H9 (cell line): Measurements from ENCODE around the gene TRIM54. TPM values are rescaled to one million over a fixed set of nuclear protein-coding genes. Genes with fewer than 3 reads are reported as not detected.

Source experiments
- DNase-seq: peaks from one replicate; pipeline ENCODE4 v3.0.0-alpha.2; 2017
- H2AFZ ChIP-seq: one replicate; pipeline ENCODE4 v1.6.1; 2013; ENCODE audit warnings: mild to moderate bottlenecking, low read length, control low read depth, moderate library complexity
- H2AK5ac ChIP-seq: 2 replicates; pipeline ENCODE4 v1.6.1; 2013; ENCODE audit warnings: low read length, control low read depth, mixed read lengths; ENCODE audit not compliant: insufficient read length
- H2BK120ac ChIP-seq: one replicate; pipeline ENCODE4 v1.6.1; 2013; ENCODE audit warnings: low read depth, mild to moderate bottlenecking, low read length, control low read depth, inconsistent platforms; ENCODE audit not compliant: poor library complexity, severe bottlenecking
- H2BK12ac ChIP-seq: 2 replicates; pipeline ENCODE4 v1.6.1; 2013; ENCODE audit warnings: low read length, control low read depth, mixed read lengths, low read depth; ENCODE audit not compliant: insufficient read length
- H2BK15ac ChIP-seq: 2 replicates; pipeline ENCODE4 v1.6.1; 2013; ENCODE audit warnings: low read depth, low read length, control low read depth
- H2BK20ac ChIP-seq: one replicate; pipeline ENCODE4 v1.6.1; 2013; ENCODE audit warnings: low read depth, mild to moderate bottlenecking, low read length, control low read depth, inconsistent platforms; ENCODE audit not compliant: poor library complexity, severe bottlenecking
- H2BK5ac ChIP-seq: 2 replicates; pipeline ENCODE4 v1.6.1; 2013; ENCODE audit warnings: low read length, control low read depth, mixed read lengths; ENCODE audit not compliant: insufficient read length
- H3K14ac ChIP-seq: 2 replicates; pipeline ENCODE4 v1.6.1; 2013; ENCODE audit warnings: low read length, control low read depth; ENCODE audit not compliant: insufficient read depth
- H3K18ac ChIP-seq: 2 replicates; pipeline ENCODE4 v1.6.1; 2013; ENCODE audit warnings: low read depth, mild to moderate bottlenecking, mixed read lengths, low read length, control low read depth; ENCODE audit not compliant: insufficient read length
- H3K23ac ChIP-seq: 2 replicates; pipeline ENCODE4 v1.6.1; 2013; ENCODE audit warnings: low read length, control low read depth, mixed read lengths, low read depth; ENCODE audit not compliant: insufficient read length
- H3K23me2 ChIP-seq: 2 replicates; pipeline ENCODE4 v1.6.1; 2013; ENCODE audit warnings: low read depth, mild to moderate bottlenecking, mixed read lengths, low read length, control low read depth; ENCODE audit not compliant: insufficient read length, poor library complexity, severe bottlenecking
- H3K27ac ChIP-seq: 2 replicates; pipeline ENCODE4 v1.5.1; 2013; ENCODE audit warnings: low read length, control low read depth, mixed read lengths, low read depth; ENCODE audit not compliant: insufficient read length
- H3K27me3 ChIP-seq: 2 replicates; pipeline ENCODE4 v1.6.1; 2013; ENCODE audit warnings: low read length, control low read depth, inconsistent platforms; ENCODE audit not compliant: insufficient read depth
- H3K4ac ChIP-seq: 2 replicates; pipeline ENCODE4 v1.6.1; 2013; ENCODE audit warnings: low read depth, mild to moderate bottlenecking, control low read depth, inconsistent platforms, low read length, moderate library complexity
- H3K4me1 ChIP-seq: 2 replicates; pipeline ENCODE4 v1.6.1; 2013; ENCODE audit warnings: low read length, control low read depth, inconsistent platforms; ENCODE audit not compliant: insufficient read depth
- H3K4me2 ChIP-seq: 2 replicates; pipeline ENCODE4 v1.6.1; 2013; ENCODE audit warnings: low read length, control low read depth, mixed read lengths; ENCODE audit not compliant: insufficient read length, insufficient read depth
- H3K56ac ChIP-seq: 2 replicates; pipeline ENCODE4 v1.6.1; 2013; ENCODE audit warnings: low read depth, mild to moderate bottlenecking, mixed read lengths, low read length, control low read depth; ENCODE audit not compliant: insufficient read length
- H3K79me1 ChIP-seq: 2 replicates; pipeline ENCODE4 v1.6.1; 2013; ENCODE audit warnings: low read depth, mild to moderate bottlenecking, moderate library complexity, low read length, control low read depth, inconsistent platforms; ENCODE audit not compliant: insufficient read depth, poor library complexity, severe bottlenecking
- H3K79me2 ChIP-seq: 2 replicates; pipeline ENCODE4 v1.6.1; 2013; ENCODE audit warnings: low read length, control low read depth, inconsistent platforms; ENCODE audit not compliant: insufficient read depth
- H3K9ac ChIP-seq: 2 replicates; pipeline ENCODE4 v1.6.1; 2013; ENCODE audit warnings: low read length, control low read depth, mixed read lengths; ENCODE audit not compliant: insufficient read length; ENCODE audit errors: extremely low read depth
- H3K9me3 ChIP-seq: one replicate; pipeline ENCODE4 v1.6.1; 2013; ENCODE audit warnings: low read depth, low read length, inconsistent platforms; ENCODE audit not compliant: control insufficient read depth
- H3T11ph ChIP-seq: one replicate; pipeline ENCODE4 v1.6.1; 2013; ENCODE audit warnings: mild to moderate bottlenecking, low read length, control low read depth, inconsistent platforms
- H4K20me1 ChIP-seq: one replicate; pipeline ENCODE4 v1.6.1; 2013; ENCODE audit not compliant: control insufficient read depth, insufficient read length, insufficient read depth
- H4K5ac ChIP-seq: 2 replicates; pipeline ENCODE4 v1.6.1; 2013; ENCODE audit warnings: low read depth, mild to moderate bottlenecking, mixed read lengths, low read length, control low read depth; ENCODE audit not compliant: insufficient read length
- H4K8ac ChIP-seq: replicated peaks from 2 replicates; pipeline ENCODE4 v1.6.1; 2013; ENCODE audit warnings: low read length, control low read depth, mixed read lengths, low read depth; ENCODE audit not compliant: insufficient read length
- H4K91ac ChIP-seq: 2 replicates; pipeline ENCODE4 v1.6.1; 2013; ENCODE audit warnings: low read depth, mild to moderate bottlenecking, moderate library complexity, mixed read lengths, low read length, control low read depth; ENCODE audit not compliant: insufficient read length
- H3K27ac Mint-ChIP-seq, 3 experiments: 2 replicates in 2 of 3; 3 replicates in 1 of 3; pipeline ENCODE4 v1.8.0; 2020 to 2021; ENCODE audit warnings: mixed read lengths in 3 of 3, mild to moderate bottlenecking in 1 of 3, moderate library complexity in 1 of 3
- H3K27me3 Mint-ChIP-seq: 2 replicates; pipeline ENCODE4 v1.8.0; 2021; ENCODE audit warnings: low read depth, mild to moderate bottlenecking, moderate library complexity, mixed read lengths
- H3K36me3 Mint-ChIP-seq, 3 experiments: 2 replicates in 2 of 3; 3 replicates in 1 of 3; pipeline ENCODE4 v1.8.0; 2020 to 2021; ENCODE audit warnings: low read depth in 3 of 3, mixed read lengths in 3 of 3; ENCODE audit not compliant: insufficient read depth in 1 of 3
- H3K4me1 Mint-ChIP-seq, 2 experiments: 2 replicates each; pipeline ENCODE4 v1.8.0; 2020; ENCODE audit warnings: mixed read lengths in 2 of 2
- H3K4me3 Mint-ChIP-seq, 2 experiments: 2 replicates in 1 of 2; 3 replicates in 1 of 2; pipeline ENCODE4 v1.8.0; 2020 to 2021; ENCODE audit warnings: mild to moderate bottlenecking in 2 of 2, mixed read lengths in 2 of 2, moderate library complexity in 1 of 2
- H3K9me3 Mint-ChIP-seq, 2 experiments: 2 replicates in 1 of 2; 3 replicates in 1 of 2; pipeline ENCODE4 v1.8.0; 2020; ENCODE audit warnings: mild to moderate bottlenecking in 2 of 2, mixed read lengths in 2 of 2, moderate library complexity in 1 of 2
- CTCF ChIP-seq: fragments of 200-600 bp; sonication (generic); conservative IDR thresholded peaks from 3 replicates; pipeline ENCODE4 v1.8.0; 2021; ENCODE audit warnings: antibody characterized with exemption, mild to moderate bottlenecking
- WGBS: extraction: QIAGEN DNeasy Blood & Tissue Kit; methylation state at CpG from one replicate; pipeline ENCODE4 v1.1.7; 2013; ENCODE audit warnings: missing lambda C conversion rate, low lambda C conversion rate, mixed read lengths; ENCODE audit not compliant: insufficient read length; ENCODE audit errors: extremely low coverage; 5-methylcytosine and 5-hydroxymethylcytosine counted together
- total RNA-seq: library from RNA; stranded (reverse); gene quantifications from 2 replicates; pipeline ENCODE4 v1.2.1, GENCODE V29; 2021

The TRIM54 gene
- total RNA-seq, 1 experiment from 2014 or later, result 5.0 TPM

- no peak overlapping the region for H3K23ac ChIP-seq
- H2BK120ac ChIP-seq, result no peak overlapping the region
- H3K14ac ChIP-seq, result peak overlapping the region; percentile 71
- H2BK20ac ChIP-seq, result no peak overlapping the region
- peaks cover 58 to 65% of the 10 kb centered on the region in 2 experiments for H3K4me1 Mint-ChIP-seq
- H2BK15ac ChIP-seq, result no peak overlapping the region
- H3K4me1 ChIP-seq, result peaks cover 13% of the 10 kb centered on the region; the same call in 1 of the 2 replicates
- no peak overlapping the region for H2BK12ac ChIP-seq
- peak overlapping the region in 2 of 3 experiments; percentile 28 to 66; a peak in 1 of 7 replicates for H3K27ac Mint-ChIP-seq
- no peak overlapping the region for H3K9ac ChIP-seq
- peak overlapping the region; percentile 18 for H4K5ac ChIP-seq
- H3K23me2 ChIP-seq, result peaks cover 6% of the 10 kb centered on the region
- no peak overlapping the region for H3T11ph ChIP-seq
- no peaks in the 10 kb centered on the region for H3K27me3 ChIP-seq
- no peaks in the 10 kb centered on the region for H4K20me1 ChIP-seq
- no CpG with 5 or more reads among the region's 5 CpGs for WGBS
- peak overlapping the region; percentile 54 to 71 for H3K4me3 Mint-ChIP-seq
- H3K18ac ChIP-seq, result peak overlapping the region; percentile 64
- no peaks in the 10 kb centered on the region for H3K9me3 ChIP-seq
- no peak overlapping the region for H2AK5ac ChIP-seq
- H3K27me3 Mint-ChIP-seq, result peaks cover 36% of the 10 kb centered on the region
- H2AFZ ChIP-seq, result no peak overlapping the region
- H3K4ac ChIP-seq, result no peak overlapping the region
- no peak overlapping the region for H3K56ac ChIP-seq
- no peaks in the 10 kb centered on the region for H3K79me1 ChIP-seq
- peak overlapping the region; percentile 66 for H3K4me2 ChIP-seq
- no peak overlapping the region for H2BK5ac ChIP-seq
- H4K8ac ChIP-seq, result no peak overlapping the region
- no peak overlapping the region for H4K91ac ChIP-seq
- no peaks in the 10 kb centered on the region for H3K79me2 ChIP-seq
- H3K9me3 Mint-ChIP-seq, result no peaks in the 10 kb centered on the region
- no peak for TF ChIP-seq CTCF
- DNase-seq, result peak; percentile 52
- H3K27ac ChIP-seq, result no peak overlapping the region
- H3K36me3 Mint-ChIP-seq, result no peaks in the 10 kb centered on the region
Observed at GRCh38 chr2:27282892-27283291, 663 bp downstream of the TRIM54 start.
